IPS-20b (cell line): ENCODE measurements around the gene HNRNPA2B1.
"Not testable (repeated sequence)": the region's sequence is repeated elsewhere in the genome, so short reads cannot be mapped to it uniquely, and the experiment has no call there.

Experiments used
- H3K27ac ChIP-seq: one replicate; pipeline ENCODE4 v1.5.1; 2013; ENCODE audit warnings: low read length
- H3K27me3 ChIP-seq: 2 replicates; pipeline ENCODE4 v1.6.1; 2013; ENCODE audit warnings: mild to moderate bottlenecking, low read length, inconsistent platforms; ENCODE audit not compliant: insufficient read depth
- H3K36me3 ChIP-seq: 2 replicates; pipeline ENCODE4 v1.6.1; 2013; ENCODE audit warnings: low read depth, mild to moderate bottlenecking, inconsistent platforms, low read length, moderate library complexity; ENCODE audit not compliant: insufficient read depth
- H3K4me1 ChIP-seq: 2 replicates; pipeline ENCODE4 v1.6.1; 2013; ENCODE audit warnings: mild to moderate bottlenecking, control low read depth, inconsistent platforms, low read length, moderate library complexity; ENCODE audit not compliant: insufficient read depth
- H3K4me3 ChIP-seq: 2 replicates; pipeline ENCODE4 v1.5.1; 2013; ENCODE audit warnings: mild to moderate bottlenecking, low read length, inconsistent platforms
- H3K9ac ChIP-seq: 2 replicates; pipeline ENCODE4 v1.6.1; 2013; ENCODE audit warnings: low read depth, mild to moderate bottlenecking, inconsistent platforms, low read length, moderate library complexity
- H3K9me3 ChIP-seq: 2 replicates; pipeline ENCODE4 v1.6.1; 2013; ENCODE audit warnings: mild to moderate bottlenecking, low read depth, low read length, inconsistent platforms; ENCODE audit not compliant: insufficient read depth

Gene HNRNPA2B1

GRCh38 chr7:26169271-26169670, 31.3 kb downstream of the HNRNPA2B1 start:
- Histone ChIP-seq H3K36me3 (peaks cover 21% of the 10 kb centered on the region; the same call in 1 of the 2 replicates), H3K27ac (no peak overlapping the region), H3K4me1 (peaks cover 20% of the 10 kb centered on the region), H3K27me3 (no peaks in the 10 kb centered on the region), H3K4me3 (no peak overlapping the region), H3K9me3 (0 out of 2 replicates have a peak, but pooled peaks cover under 1% of the 10 kb centered on the region), H3K9ac (no peak overlapping the region)

- Histone ChIP-seq H3K9ac (no peak overlapping the region), H3K4me3 (no peak overlapping the region), H3K4me1 (peaks cover 20% of the 10 kb centered on the region), H3K36me3 (peaks cover 16% of the 10 kb centered on the region; the same call in 1 of the 2 replicates), H3K27ac (no peak overlapping the region), H3K9me3 (no peaks in the 10 kb centered on the region), H3K27me3 (no peaks in the 10 kb centered on the region)
Measured at GRCh38 chr7:26168458-26169023, 32.0 kb downstream of the HNRNPA2B1 start.

GRCh38 chr7:26167303-26167934, 33.1 kb downstream of the HNRNPA2B1 start:
- Histone ChIP-seq H3K36me3 (peaks cover 16% of the 10 kb centered on the region; the same call in 1 of the 2 replicates), H3K27me3 (no peaks in the 10 kb centered on the region), H3K4me1 (peaks cover 20% of the 10 kb centered on the region), H3K4me3 (no peak overlapping the region), H3K9me3 (no peaks in the 10 kb centered on the region), H3K27ac (no peak overlapping the region), H3K9ac (no peak overlapping the region)

- H3K27me3 ChIP-seq = no peaks in the 10 kb centered on the region
- H3K4me1 ChIP-seq = peaks cover 20% of the 10 kb centered on the region
- no peak overlapping the region for H3K9ac ChIP-seq
- H3K36me3 ChIP-seq = peaks cover 14% of the 10 kb centered on the region; the same call in 1 of the 2 replicates
- no peaks in the 10 kb centered on the region for H3K9me3 ChIP-seq
- H3K4me3 ChIP-seq = no peak overlapping the region
- no peak overlapping the region for H3K27ac ChIP-seq
Measured at GRCh38 chr7:26166684-26167266, 33.8 kb downstream of the HNRNPA2B1 start.

GRCh38 chr7:26165950-26166683, 34.4 kb downstream of the HNRNPA2B1 start:
- no peak overlapping the region for H3K27ac ChIP-seq
- no peak overlapping the region for H3K9ac ChIP-seq
- no peak overlapping the region; the same call in 1 of the 2 replicates for H3K4me3 ChIP-seq
- H3K36me3 ChIP-seq = peaks cover 8% of the 10 kb centered on the region; the same call in 1 of the 2 replicates
- H3K9me3 ChIP-seq = no peaks in the 10 kb centered on the region
- H3K4me1 ChIP-seq = peaks cover 23% of the 10 kb centered on the region
- H3K27me3 ChIP-seq = no peaks in the 10 kb centered on the region

- H3K27me3 ChIP-seq, H3K27ac ChIP-seq, H3K4me3 ChIP-seq, H3K9me3 ChIP-seq, H3K9ac ChIP-seq, H3K36me3 ChIP-seq: not testable (repeated sequence)
- peaks cover 37% of the 10 kb centered on the region for H3K4me1 ChIP-seq
Measured at GRCh38 chr7:26163804-26164203, 36.7 kb downstream of the HNRNPA2B1 start.

- peaks cover 45% of the 10 kb centered on the region for H3K4me1 ChIP-seq
- no peak overlapping the region for H3K27ac ChIP-seq
- no peaks in the 10 kb centered on the region for H3K9me3 ChIP-seq
- no peaks in the 10 kb centered on the region for H3K27me3 ChIP-seq
- H3K36me3 ChIP-seq = peaks cover 3% of the 10 kb centered on the region; the same call in 1 of the 2 replicates
- no peak overlapping the region for H3K9ac ChIP-seq
- H3K4me3 ChIP-seq = no peak overlapping the region
Measured at GRCh38 chr7:26162431-26162830, 38.1 kb downstream of the HNRNPA2B1 start.

- no peak overlapping the region for H3K27ac ChIP-seq
- no peaks in the 10 kb centered on the region for H3K9me3 ChIP-seq
- no peak overlapping the region for H3K9ac ChIP-seq
- no peaks in the 10 kb centered on the region for H3K27me3 ChIP-seq
- peaks cover 44% of the 10 kb centered on the region for H3K4me1 ChIP-seq
- H3K36me3 ChIP-seq = peaks cover 3% of the 10 kb centered on the region; the same call in 1 of the 2 replicates
- H3K4me3 ChIP-seq = no peak overlapping the region
Measured at GRCh38 chr7:26160896-26161295, 39.6 kb downstream of the HNRNPA2B1 start.

GRCh38 chr7:26159243-26159642, 41.3 kb downstream of the HNRNPA2B1 start:
- peaks cover 3% of the 10 kb centered on the region; the same call in 1 of the 2 replicates for H3K36me3 ChIP-seq
- H3K27me3 ChIP-seq = no peaks in the 10 kb centered on the region
- no peak overlapping the region for H3K9ac ChIP-seq
- peaks cover 60% of the 10 kb centered on the region for H3K4me1 ChIP-seq
- no peak overlapping the region for H3K4me3 ChIP-seq
- no peak overlapping the region for H3K27ac ChIP-seq
- no peaks in the 10 kb centered on the region for H3K9me3 ChIP-seq

- no peaks in the 10 kb centered on the region for H3K9me3 ChIP-seq
- H3K9ac ChIP-seq = no peak overlapping the region
- peaks cover 10% of the 10 kb centered on the region for H3K27me3 ChIP-seq
- no peak overlapping the region for H3K4me3 ChIP-seq
- no peak overlapping the region for H3K27ac ChIP-seq
- peaks cover 3% of the 10 kb centered on the region; the same call in 1 of the 2 replicates for H3K36me3 ChIP-seq
- H3K4me1 ChIP-seq = peaks cover 62% of the 10 kb centered on the region
Measured at GRCh38 chr7:26157520-26158105, 42.9 kb downstream of the HNRNPA2B1 start.
